HG03520 (cell line): ENCODE data around the gene UNG.
"Not testable (repeated sequence)": the region's sequence is repeated elsewhere in the genome, so short reads cannot be mapped to it uniquely, and the experiment has no call there.

ENCODE experiments used
- ATAC-seq: cut with Tn5 transposase; IDR thresholded peaks from one replicate; pipeline ENCODE4 v1.9.1; 2021; ENCODE audit warnings: mild to moderate bottlenecking, moderate library complexity; ENCODE audit not compliant: unreplicated experiment

UNG gene

DNA sequence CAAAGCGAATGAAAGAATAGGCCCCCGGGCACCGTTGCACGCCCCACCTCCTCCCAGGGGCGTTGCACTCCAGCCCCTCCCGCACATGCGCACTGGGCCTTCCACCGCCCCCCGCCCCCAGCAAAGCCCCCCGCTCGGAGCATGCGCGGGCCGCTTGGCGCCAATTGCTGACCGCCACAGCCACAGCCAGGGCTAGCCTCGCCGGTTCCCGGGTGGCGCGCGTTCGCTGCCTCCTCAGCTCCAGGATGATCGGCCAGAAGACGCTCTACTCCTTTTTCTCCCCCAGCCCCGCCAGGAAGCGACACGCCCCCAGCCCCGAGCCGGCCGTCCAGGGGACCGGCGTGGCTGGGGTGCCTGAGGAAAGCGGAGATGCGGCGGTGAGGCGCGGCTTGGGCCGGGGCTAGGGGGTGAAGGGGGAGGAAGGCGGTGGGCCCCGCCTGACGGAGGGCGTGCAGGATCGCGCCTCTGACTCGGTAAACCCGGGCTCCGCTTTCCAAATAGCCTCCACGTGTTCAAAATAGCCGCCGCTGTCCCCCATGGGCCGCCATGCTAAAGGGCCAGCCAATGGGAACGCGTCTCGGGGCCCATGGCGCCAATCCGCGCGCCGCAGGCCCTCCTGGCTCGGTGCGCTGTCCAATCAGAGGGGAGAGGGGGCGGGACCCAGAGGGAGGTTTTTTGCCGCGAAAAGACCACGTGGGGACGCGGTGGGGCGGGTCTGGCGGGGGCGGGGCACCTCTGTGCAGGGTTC is at the start of gene UNG:
Gene UNG, plus strand, starts transcription at position 163 of the 748 bp plus-strand sequence. Its CDS starts 83 bp downstream, at position 246.
- ATAC-seq: peak; percentile 87

DNA sequence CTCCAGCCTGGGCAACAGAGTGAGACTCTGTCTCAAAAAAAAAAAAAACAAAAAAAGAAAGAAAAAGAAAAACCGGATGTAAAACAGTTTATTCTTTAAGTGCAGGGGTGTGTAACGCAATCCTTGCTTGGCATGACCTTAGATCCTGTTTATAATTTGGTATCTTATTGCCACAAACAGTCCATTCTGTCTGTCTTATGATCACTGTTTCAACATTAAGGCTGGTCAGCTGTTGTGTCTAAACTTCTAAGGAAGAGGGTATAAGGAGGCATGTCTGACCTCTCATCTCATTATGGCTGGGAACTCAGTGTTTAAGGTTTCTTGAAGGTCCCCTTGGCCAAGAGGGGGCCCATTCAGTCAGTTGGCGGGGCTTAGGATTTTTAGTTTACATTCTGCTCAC is 48.7 kb upstream of the UNG start:
- not testable (repeated sequence) for ATAC-seq

DNA sequence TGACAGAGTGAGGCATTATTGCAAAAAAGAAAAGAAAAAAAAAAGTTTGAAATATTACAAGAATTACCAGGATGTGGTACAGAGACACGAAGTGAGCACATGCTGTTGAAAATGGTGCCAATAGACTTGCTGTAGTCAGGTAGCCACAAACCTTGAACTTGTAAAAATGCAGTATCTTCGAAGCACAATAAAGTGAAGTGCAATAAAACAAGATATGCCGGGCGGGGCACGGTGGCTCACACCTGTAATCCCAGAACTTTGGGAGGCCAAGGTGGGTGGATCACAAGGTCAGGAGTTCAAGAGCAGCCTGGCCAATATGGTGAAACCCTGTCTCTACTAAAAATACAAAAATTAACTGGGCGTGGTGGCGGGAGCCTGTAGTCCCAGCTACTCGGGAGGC is 47.6 kb upstream of the UNG start:
- ATAC-seq: not testable (repeated sequence)

GRCh38 chr12:109052097-109052413 is 45.3 kb upstream of the UNG start:
- ATAC-seq: no peak

DNA sequence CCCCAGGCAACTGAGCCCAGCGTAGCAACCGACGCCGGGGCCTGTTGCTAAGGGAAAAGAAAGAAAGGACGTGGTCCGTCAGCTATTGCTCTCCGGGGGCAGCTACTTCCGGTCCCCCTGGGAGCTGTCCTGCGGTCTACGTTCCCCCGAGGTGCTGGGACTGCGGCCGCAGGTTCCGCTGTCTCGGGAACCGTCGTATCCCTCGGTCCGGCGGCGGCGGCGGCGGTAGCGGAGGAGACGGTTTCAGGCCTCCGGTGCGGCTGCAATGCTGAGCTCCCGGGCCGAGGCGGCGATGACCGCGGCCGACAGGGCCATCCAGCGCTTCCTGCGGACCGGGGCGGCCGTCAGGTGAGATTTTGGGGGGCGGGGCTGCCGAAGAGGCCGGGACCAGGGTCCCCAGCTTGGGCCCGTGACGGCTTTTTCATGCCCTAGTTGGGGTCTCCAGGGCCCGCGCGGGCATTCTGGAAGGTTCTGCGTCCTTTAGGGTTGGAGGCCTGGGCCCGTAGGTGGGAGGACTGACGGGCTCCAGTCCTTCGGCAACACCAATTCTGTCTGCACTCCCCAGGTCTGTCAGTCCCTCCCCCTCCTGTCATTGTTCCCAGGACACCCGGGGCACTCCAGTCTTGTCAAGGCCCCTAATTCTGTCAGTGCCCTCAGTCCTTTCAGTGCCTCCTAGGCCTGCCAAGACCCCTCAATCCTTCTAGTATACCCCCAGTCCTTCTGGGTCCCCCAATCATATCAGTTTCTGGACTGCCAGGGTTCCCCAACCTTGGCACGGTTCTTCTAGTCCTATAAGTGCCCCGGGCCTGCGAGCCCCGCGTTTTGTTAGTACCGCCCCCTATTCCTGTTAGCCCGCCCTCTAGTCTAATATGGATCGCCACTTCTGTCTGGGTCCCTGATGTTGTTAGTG is 44.7 kb upstream of the UNG start, which contains the start of gene USP30:
Gene USP30, plus strand, starts transcription at position 163 of the 910 bp plus-strand sequence. Its CDS starts 103 bp downstream, at position 266.
- peak; percentile 65 for ATAC-seq

DNA sequence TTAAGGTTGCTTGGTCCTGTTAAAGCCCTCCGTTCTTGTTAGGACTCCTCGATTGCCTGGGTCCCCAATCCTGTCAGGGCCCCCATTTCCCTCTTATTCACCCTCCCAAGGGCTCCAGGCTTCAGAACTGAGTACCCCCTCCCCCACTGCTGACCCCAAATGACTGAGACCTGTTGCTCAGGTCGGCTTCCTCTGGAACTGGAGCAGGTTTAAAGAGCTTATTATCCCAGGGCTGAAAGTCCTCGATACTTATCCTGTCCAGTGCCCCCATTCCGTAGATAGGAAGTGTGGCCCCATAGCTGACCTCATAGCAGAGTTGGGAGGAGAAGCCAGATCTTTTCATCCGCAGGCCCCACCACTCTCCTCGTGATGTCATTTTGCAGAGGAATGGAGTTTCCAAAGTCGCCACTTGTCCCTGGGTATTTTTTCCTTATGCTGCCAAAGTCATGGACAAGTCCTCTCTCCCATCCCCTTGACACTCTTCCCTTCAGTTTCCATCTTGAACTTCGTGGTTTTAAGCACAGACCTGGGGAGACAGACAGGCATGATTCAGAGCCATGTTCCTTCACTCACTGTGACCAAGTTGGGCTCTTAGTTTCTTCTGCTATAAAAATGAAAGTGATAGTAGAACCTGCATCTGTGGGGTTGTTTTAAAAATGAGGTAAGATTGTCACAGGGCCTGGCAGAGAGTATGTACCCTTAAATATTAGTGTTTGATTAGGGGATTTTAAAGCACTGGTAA is 43.8 kb upstream of the UNG start:
- ATAC-seq: no peak

- not testable (repeated sequence) for ATAC-seq
Observed at GRCh38 chr12:109054124-109054513, 43.3 kb upstream of the UNG start.

GRCh38 chr12:109054520-109054919 is 42.9 kb upstream of the UNG start:
- no peak for ATAC-seq

GRCh38 chr12:109056891-109057290 is 40.5 kb upstream of the UNG start:
- ATAC-seq: no peak

- ATAC-seq: no peak
Observed at GRCh38 chr12:109057376-109057775, 40.0 kb upstream of the UNG start.

- ATAC-seq: no peak
Observed at GRCh38 chr12:109058773-109059172, 38.6 kb upstream of the UNG start.

- ATAC-seq: no peak
Observed at GRCh38 chr12:109064143-109064542, 33.3 kb upstream of the UNG start.

- no peak for ATAC-seq
Observed at GRCh38 chr12:109065154-109065852, 32.1 kb upstream of the UNG start.

- ATAC-seq: no peak
Observed at GRCh38 chr12:109065853-109066193, 31.6 kb upstream of the UNG start.

DNA sequence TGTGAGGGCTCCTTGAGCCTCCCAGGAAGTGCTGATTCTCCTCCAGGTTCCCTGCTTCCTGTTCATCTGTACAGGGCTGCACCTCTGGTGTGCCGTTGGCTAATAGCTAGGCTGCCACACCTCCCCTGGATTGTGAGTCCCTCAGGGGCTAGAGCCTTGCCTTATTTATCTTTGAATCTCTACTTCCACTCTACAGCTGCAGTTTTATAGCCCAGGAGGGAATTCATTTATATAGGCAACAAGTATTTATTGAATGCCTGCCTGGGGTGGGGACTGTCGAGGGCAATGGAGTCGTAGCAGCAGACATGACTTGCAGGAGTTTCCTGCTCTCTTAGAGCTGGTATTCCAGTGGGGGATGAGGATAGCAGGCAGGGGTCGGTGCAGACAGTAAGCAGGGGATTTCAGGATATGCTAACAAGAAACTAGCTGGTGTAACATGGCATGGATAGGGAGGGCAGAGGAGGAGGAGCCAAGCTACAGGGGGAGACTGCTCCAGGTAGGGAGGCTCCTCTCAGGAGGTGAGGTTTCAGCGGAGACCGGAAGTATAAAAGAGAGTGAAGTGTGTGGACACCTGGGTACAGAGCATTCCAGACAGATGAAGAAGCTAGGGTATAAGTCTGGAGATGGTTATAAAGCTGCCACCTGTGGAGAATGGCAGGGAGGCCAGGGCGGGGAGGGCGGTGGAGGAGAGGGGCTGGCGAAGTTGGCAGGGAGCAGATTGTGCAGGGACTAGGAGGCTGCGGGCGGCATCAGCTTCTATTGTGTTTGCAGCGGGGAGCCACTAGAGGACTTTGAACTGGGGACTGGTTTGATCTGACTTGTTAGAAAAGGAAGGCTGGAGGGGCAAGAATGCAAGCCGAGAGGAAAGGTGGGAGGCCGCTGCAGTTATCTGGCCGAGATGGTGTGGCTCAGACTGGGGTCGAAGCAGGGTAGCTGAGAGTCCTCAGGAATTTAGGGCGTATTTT is 27.8 kb upstream of the UNG start:
- ATAC-seq: no peak

DNA sequence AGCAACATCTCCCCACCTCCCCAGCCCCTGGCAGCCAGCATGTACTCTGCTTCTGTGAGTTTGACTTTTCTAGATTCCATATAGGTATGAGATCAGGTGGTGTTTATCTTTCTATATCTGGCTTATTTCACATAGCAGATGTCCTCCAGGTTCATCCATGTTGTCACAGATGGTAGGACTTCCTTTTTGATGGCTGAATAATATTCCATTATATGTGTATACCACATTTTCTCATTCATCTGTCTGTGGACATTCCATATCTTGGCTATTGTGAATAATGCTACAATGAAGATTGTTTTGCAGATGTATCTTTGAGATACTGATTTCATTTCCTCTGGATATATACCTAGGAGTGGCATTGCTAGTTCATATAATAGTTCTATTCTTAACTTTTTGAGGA is 22.5 kb upstream of the UNG start:
- ATAC-seq: no peak

- no peak for ATAC-seq
Observed at GRCh38 chr12:109082751-109083150, 14.6 kb upstream of the UNG start.

DNA sequence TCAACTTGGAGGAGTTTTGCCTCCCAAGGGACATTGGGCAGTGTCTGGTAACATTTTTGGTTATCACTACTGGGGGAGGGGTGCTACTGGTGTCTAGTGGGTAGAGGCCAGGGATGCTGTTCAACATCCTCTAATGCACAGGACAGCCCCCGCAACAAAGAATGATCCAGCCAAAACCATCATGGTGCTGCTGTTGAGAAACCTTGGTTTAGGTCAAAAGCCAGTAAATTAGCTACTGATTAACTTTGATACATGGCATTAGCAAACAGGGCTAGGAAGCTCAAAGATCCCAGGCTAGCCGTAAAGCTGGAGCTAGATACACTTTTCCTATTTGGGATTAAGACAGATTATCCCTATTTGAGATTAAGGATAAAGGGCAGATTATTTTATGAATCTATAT is 13.0 kb upstream of the UNG start:
- no peak for ATAC-seq

DNA sequence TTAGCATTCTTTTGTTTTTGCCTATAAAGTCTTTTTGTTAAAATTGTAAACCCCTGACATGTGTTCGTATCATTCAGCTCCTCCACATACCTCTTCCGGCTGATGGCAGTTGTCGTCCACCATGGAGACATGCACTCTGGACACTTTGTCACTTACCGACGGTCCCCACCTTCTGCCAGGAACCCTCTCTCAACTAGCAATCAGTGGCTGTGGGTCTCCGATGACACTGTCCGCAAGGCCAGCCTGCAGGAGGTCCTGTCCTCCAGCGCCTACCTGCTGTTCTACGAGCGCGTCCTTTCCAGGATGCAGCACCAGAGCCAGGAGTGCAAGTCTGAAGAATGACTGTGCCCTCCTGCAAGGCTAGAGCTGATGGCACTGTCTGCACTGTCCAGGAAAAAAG is 11.8 kb upstream of the UNG start:
- ATAC-seq: no peak

GRCh38 chr12:109087250-109087649 is 10.1 kb upstream of the UNG start:
- no peak for ATAC-seq
